ENCODE data around the gene CRISPLD2.
"Not testable (repeated sequence)": the region's sequence is repeated elsewhere in the genome, so short reads cannot be mapped to it uniquely, and the experiment has no call there.

The CRISPLD2 gene

DNA sequence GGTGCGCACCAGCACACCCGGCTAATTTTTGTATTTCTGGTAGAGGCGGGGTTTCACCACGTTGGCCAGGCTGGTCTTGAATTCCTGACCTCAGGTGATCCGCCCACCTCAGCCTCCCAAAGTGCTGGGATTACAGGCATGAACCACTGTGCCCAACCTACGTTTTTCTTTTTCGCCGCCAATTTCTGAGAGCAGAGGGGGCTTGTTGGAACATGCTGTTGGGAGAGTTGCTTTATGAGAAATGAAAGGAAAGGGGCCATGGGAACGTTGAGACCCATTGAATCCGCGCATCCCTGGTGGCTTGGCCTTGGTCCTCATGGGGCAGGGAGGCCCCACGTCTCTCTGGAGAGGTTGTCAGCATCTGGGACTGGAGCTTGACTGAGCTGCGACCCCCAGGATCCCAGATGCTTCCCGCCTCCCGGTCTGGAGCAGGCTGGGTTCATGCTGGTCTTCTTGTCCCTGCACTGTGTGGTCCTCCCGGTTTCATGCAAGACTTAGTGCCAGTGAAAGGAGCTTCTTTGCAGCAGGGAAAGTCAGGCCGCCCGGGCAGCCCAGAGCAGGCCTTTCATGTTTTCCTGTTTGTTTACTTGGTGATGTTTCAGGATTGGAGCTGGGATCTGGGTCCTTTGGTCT, 22.8 kb downstream of the CRISPLD2 start:
- peak; percentile 47 for DNase-seq

DNA sequence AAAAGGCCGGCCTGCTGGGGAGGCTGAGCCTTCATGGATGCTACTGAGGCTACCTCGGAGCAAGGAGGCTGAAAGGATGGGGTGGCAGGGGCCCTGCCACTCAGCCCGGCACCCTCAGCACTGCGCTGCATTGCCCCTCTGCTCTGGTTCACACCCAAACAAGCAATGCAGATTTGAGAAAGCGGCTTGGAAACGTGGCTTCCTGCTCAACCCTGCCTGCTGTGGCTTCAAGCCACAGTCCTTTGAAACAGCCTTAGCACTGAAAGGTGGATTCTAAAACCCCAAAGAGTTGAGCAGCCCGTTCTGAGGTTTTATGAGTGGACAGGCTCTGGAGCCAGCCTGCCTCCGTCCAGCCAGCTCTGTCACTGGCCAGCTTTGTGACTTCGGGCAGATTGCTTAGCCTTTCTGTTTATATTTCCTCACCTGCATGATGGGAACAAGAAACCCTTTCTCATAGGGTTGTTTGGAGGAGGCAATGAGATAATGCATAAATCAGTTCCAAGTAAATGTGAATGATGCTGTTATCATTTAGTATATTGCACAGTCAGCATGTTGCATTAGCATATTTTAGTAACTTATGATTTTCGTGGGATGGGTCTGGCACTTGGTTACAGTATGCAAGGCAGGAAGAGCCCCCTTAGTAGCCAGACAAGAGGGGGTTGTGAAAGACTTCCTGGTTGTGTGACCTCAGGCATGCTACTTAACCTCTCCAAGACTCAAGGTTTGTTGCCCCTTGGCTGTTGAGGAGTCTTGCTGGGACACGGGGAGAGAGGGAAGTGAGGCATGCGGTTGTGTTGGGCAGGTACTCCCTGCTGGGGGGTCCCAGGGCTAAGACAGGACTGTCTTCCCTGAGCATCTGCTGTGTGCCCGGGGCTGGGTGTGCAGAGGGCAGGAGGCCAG, 23.6 kb downstream of the CRISPLD2 start:
- no peak for DNase-seq

DNA sequence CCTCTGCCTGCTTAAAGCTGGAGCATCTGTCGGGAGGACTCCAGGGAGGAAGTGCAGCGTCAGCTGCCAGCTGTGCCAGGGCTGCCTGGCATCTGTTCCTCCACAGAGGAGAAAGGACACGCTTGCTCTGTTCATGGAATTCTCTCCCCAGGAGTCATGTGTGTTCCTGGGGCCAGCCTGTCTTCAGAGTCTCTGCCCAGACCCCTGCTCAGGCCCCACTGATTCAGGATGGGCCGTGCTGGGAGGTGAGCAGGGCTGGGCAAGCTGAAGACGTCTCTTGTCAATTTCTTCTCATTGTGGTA, 24.2 kb downstream of the CRISPLD2 start:
- DNase-seq = no peak

DNA sequence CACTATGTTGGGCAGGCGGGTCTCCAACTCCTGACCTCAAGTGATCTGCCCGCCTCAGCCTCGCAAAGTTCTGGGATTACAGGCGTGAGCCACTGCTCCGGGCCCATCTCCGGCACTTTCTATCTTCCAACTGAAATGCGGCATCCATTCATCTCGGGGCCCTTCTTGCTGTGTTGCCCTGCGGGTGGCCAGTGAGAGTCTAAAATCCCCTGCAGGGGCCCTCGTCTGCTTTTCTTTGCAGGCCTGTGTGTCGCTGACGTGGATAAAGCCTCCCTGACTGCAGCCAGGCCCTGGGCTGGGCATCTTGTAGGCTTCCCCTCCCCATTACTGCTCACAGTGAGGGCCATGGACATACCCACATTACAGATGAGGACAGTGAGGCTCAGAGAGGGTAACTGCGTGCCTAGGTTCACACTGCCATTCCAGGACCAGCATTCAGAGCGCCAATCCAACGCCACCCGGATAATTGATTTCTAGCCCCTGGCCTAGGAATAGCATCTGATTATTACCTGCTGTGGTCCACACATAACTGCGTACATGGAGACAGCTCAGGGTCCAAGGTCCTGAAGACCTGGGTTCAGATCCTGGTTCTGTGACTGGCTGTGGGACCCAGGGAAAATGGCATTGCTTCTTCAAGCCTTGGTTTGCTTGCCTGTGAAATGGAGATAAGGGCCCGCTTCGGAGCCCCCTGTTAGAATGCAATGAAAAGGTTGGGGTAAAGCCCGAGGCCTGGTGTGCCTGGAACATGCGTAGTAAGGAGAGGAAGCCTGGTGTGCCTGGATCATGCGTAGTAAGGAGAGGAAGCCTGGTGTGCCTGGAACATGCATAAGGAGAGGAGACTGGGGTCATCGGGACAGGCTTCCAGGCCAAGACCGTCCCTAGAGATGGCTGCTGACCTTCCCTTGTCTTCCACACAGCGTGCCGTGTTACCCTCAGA, 25.0 kb downstream of the CRISPLD2 start:
- DNase-seq = no peak

DNA sequence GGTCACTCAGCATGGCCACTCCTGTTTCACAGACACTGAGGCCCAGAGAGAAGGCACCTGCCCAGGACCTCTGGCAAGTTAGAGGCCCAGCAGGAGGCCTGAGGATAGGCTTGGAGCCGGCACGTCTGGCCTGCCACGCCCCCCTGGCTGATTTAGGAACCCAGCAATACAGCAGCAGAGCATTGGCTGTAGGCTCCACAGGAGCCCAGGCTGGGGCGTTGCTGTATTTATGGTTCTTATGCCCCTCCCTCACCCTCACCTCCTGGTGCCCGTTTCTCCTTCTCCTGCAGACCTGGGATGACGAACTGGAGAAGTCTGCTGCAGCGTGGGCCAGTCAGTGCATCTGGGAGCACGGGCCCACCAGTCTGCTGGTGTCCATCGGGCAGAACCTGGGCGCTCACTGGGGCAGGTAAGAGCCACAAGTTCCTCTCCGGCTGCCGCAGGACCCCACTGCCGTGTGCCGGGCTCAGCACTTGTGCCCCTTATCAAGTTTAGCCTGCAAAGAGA, 25.8 kb downstream of the CRISPLD2 start:
- peak; percentile 7 for DNase-seq

DNA sequence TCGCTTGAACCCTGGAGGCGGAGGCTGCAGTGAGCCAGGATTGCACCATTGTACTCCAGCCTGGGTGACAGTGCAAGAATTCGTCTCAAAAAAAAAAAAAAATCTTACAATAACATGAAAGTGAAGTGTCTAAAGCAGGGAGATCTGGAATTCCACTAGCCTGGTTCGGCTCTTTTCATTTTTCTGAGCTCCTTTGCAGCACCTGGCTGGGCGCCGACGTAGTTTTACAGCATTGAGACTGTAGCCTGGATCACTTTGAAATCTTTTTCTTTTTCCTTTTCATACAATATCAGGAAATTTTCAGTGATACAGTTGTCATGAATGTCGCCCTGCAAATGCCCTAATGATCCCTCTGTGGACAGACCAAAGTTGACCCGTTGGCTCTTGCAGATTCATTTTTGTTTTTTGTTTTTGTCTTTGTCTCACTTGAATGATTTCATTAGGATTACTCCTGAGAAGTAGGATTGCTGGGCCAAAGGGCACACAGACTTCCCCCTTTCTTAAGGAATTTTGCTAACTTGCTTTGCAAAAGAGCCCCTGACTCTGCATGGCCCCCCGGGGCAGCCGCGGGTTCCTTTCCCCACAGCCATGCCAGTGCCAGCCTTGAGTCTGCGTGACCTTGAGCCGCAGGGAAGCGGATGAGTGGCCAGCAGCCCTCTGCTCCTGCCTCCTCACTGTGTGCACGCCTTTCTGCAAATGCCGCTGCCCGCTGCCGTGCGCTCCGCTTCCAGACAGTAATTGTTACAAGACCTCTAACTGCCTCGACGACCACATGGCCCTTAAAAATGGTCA, 28.0 kb downstream of the CRISPLD2 start:
- no peak for DNase-seq

DNA sequence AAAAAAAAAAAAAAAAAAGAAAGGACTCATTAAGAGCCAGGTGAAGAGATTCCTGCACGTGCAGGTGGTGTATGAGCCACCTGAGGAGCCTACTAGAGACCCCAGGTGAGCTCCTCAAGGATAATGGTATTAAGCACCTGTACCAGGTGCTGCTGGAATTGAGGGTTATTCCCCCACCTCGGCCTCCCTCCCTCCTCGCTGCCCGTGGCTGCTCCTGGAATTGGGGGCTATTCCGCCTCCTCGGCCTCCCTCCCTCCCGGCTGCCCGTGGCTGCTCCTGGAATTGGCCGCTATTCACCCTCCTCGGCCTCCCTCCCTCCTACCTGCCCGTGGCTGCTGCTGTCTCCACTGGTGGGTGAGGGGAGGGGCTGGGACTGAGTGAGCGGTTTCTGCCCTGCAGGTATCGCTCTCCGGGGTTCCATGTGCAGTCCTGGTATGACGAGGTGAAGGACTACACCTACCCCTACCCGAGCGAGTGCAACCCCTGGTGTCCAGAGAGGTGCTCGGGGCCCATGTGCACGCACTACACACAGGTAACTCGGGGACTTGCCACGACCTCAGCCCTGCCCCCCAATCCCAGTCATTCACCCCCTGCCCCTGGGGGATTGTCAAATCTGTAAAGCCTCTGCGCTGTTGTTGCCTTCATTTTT, 29.3 kb downstream of the CRISPLD2 start:
- no peak for DNase-seq

DNA sequence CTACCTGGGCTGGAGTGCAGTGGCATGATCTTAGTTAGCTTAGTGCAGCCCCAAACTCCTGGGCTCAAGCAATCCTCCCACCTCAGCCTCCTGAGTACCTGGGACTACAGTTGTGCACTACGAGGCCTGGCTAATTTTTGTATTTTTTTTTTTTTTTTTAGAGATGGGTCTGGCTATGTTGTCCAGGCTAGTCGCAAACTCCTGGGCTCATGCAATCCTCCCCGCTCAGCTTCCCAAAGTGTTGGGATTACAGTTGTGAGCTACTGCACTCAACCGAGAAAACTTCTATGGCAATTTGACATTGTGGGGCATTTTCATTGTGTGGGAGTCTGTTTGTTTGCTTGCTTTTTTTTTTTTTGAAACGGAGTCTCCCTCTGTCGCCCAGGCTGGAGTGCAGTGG, 30.0 kb downstream of the CRISPLD2 start:
- DNase-seq = no peak

DNA sequence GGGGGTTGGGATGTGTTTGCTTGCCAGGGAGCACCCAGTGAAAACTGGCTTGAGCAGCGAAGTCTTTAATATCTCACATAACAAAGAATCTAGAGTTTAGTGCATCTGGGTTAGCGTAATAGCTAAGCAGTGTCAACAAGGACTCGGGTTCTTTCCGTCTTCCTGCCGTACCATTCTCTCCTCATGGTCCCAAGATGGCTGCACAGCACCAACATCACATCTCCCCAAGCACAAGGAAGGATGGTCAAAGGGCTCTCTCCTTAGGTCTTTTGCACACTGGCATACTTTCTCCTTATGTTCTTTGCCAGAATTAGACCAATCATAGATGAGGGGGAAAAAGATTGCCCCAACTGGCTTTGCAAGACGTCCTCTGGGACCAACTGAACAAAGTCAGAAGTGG, 30.9 kb downstream of the CRISPLD2 start:
- no peak for DNase-seq

DNA sequence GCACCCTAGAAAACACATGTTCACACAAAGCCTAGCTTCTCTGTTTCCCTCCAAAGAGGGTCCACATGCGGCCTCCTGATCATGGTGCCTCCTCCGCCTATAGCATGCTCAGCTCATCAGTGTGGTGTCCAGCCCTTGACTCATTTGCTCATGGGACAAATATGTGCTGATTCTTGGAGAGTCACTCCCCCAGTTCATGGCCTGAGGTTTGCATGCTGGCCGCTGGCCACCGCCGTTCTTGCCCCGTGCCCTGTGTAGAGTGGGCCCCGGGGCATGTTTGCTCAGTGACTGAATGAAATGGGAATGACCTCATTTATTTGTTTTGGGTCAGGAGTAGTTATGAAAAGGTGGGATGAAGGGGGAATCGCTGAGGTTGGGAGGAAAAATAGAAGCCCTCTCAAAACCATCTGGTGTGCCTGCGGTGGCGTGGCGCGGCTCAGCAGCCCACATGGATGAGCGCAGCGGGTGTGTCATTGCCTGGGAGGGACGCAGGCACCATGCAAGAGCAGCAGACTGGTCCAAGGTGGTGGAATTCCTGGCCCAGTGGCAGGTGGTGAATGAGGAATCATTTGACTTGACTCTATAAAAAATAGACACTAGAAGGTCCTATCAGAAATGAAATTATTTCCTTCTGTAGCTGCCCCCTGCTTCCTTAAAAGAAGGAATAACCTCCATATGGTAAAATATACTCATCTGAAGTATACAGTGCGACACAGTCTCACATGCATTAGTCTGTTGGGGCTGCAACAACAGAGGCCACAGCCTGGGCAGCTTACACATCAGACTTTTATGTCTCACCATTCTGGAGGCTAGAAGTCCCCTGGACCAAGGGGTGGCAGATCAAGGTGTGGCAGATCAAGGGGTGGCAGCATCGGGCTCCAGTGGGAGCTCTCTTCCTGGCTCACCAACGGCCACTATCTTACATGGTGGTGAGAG, 31.7 kb downstream of the CRISPLD2 start:
- DNase-seq = peak; percentile 93

DNA sequence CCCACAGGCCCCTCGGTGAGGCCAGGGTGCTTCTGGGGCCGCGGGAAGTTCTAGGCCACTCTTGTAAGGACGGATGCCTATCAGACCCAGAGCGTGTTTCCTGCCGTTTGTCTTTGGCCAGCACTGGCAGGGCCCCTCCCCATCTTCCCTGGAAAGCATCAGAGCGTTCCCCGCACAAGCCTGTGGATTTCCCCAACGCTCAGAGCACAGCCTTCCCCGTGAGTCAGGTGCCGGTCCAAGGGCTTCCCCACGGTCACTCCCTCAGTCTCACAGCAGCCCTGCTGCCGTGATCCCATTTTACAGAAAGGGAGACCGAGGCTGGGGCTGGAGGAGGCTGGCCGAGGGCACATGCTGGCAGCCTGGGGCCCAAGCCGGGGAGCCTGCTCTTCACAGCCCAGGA, 33.7 kb downstream of the CRISPLD2 start:
- DNase-seq = no peak

DNA sequence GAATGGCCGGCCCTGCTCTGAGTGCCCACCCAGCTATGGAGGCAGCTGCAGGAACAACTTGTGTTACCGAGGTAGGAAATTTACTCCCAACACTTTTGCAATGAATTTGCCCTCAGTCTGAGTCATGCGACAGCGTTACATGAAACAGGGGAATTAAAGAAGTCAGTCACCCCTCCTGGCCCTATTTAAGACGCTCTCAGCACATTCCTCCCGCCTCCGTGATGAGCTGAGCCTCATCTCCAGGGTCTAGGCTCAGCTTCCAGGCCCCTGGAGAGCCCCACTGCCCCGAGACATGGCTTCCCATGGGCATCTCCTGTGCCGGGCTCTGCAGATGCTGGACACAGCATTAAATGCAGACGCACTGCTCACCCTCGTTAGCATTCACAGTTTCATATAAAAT, 35.0 kb downstream of the CRISPLD2 start:
- DNase-seq = no peak

DNA sequence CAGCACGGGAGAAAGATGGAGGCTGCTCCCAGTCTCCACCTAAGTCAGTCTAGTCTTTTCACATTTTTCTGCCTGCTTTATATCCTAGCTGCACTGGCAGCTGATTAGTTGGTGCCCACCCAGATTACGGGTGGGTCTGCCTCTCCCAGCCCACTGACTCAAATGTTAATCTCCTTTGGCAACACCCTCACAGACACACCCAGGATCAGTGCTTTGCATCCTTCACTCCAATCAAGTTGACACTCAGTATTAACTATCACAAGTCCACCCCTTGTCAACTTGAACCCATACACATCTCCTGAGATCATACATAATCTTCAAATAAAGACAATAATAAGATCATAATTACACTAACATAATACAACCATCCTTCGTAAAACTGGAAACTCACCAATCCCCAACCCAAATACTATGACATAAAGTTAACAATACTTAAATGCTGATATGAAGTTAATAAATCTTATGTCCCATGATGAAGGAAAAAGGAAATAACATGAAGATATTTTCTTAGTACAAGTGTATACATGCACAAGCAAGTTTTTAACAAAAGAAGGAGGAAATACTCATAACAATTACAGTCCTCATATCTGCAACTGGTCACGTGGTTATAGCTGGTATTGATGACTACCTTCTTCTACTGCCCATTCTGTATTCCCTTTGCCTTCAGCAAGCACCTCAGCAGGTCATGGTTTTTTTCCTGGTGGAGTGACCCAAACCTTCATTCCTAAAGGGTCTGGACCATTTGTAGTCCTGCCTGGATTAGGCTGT, 35.8 kb downstream of the CRISPLD2 start:
- not testable (repeated sequence) for DNase-seq

DNA sequence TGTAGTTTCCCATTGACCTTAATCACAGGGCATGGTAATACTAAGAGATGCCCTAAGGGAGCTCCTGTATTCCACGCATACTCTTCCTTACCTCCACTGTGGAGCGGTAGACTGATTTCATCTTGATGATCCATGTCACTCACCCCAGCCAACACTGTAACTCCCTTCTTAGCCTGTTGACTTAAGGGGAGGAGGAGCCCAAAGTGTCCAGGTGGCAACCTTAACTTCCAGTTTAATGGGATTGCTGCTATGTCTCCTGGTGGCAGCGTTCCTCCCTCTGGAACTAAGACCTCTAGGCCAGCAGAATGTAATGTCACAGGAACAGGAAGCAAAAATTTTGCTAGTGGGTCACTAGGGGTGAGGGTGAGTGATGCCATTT, 36.4 kb downstream of the CRISPLD2 start:
- not testable (repeated sequence) for DNase-seq

DNA sequence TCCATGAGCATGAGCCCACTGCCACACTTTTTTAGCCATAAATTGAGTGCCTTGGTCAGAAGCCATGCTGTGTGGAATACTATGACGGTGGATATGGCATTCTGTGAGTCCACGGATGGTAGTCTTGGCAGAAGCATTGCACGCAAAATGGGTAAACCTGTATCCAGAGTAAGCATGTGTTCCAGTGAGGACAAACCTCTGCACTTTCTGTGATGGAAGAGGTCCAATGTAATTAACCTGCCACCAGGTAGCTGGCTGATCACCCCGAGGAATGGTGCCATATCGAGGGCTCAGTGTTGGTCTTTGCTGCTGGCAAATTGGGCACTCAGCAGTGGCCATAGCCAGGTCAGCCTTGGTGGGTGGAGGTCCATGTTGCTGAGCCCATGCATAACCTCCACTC, 37.0 kb downstream of the CRISPLD2 start:
- DNase-seq = not testable (repeated sequence)

DNA sequence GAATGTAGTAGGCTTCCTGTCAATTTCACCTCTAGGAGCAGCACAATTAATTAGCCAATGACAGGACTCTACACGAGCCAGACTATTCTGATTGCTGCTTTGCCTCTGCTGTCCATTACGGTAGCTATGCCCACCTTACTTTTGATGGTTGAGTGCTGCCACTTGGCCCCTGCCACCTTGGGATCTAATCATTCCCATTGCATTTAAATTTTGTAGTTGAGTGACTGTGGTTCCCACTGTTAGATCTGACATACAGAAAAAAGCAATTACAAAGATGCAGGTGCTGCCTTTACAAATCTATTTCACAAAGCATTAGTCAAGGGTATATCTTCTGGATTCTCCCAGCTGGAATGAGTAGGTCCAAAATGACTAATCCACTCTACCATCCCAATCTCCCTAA, 39.9 kb downstream of the CRISPLD2 start:
- DNase-seq = no peak

DNA sequence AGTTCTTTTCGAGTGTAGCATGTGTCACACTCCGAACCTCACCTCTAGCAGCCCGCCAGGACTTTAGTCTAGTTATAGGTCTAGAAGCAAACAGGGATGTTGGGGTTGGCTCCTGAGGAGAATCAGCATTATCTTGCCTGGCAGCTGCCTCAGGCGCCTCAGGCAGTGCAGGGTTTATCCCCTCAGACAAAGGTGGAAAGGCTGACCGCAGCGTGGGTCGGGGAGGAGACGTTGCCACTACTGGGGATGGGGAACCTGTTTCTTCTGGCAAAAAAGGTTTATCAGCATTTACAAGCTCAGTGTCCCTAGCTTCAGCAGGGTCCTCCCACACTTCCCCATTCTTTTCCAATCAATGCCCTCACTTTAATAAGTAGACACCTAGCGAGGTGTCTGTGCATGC, 40.6 kb downstream of the CRISPLD2 start:
- DNase-seq = no peak

DNA sequence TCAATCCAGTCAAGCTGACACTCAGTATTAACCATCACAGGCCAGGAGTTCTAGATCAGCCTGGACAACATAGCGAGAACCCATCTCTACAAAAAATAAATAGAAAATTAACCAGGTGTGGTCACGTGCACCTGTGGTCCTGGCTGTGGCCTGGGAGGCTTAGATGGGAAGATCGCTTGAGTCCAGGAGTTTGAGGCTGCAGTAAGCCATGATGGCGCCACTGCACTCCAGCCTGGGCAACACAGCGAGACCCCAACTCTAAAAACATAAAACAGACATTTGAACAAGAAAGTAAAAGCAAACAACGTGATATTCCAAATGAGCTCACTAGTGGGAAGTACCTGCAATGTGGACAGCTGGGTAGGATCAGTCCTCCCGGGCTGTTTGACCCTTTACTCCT, 41.9 kb downstream of the CRISPLD2 start:
- no peak for DNase-seq

DNA sequence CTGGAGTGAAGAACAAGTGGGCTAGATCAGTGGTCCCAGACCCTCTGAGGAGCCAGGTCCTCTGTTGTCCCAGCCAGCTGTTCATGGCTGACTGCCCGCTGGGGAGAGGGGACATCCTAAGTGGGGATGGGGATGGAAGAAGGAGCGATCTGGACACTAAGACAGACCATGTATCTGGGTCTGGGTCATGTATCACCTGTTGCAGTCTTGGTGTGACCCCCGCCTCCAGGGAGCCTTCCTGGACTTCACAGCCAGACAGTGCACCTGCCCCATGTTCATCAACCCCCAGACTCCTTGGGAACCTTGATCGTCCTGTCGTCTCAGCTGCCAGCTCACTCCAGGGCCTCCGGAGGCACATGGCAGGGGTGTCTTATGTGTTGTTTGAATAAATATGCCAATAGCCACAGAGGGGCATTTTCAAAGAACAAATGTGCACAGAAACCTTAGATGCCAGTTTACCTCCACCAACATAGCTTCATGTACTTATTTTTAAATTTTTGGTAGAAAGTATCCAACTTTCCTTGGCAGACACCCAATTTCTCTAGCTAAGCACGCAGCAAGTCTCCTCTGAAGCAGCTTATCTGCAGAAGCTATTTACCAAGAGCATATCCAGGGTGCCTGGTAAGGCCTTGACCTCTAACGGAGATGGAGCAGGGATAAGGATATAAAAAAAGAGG, 43.2 kb downstream of the CRISPLD2 start:
- no peak for DNase-seq

DNA sequence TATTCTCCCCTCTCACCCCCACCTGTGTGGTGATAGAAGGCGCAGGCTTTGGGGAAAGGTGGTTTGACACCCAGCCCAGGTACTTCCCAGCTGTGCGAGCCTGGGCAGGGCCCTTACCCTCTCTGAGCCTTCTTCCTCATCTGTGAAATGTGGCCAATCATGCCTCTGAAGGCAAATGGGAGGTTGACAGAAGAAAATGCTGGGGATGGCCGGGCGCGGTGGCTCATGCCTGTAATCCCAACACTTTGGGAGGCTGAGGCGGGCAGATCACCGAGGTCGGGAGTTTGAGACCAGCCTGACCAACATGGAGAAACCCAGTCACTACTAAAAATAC, 43.7 kb downstream of the CRISPLD2 start:
- no peak for DNase-seq

All from NCI-H146 (cell line).